HG03025 (cell line): ENCODE results near the gene RFX2.
"Not testable (repeated sequence)": the region's sequence is repeated elsewhere in the genome, so short reads cannot be mapped to it uniquely, and the experiment has no call there.

Experiments
- ATAC-seq: cut with Tn5 transposase; IDR thresholded peaks from one replicate; pipeline ENCODE4 v1.9.1; 2021; ENCODE audit warnings: mild to moderate bottlenecking, moderate library complexity; ENCODE audit not compliant: unreplicated experiment, low FRiP score

RFX2 gene

GRCh38 chr19:6020166-6020882 lies 90.0 kb downstream of the RFX2 start:
- ATAC-seq = no peak

- no peak for ATAC-seq
Measured at GRCh38 chr19:6018786-6019185, 91.5 kb downstream of the RFX2 start.

- ATAC-seq = no peak
Measured at GRCh38 chr19:6017576-6017975, 92.7 kb downstream of the RFX2 start.

- no peak for ATAC-seq
Measured at GRCh38 chr19:6015841-6016545, 94.3 kb downstream of the RFX2 start.

GRCh38 chr19:6014551-6015135 lies 95.7 kb downstream of the RFX2 start:
- ATAC-seq = no peak

- no peak for ATAC-seq
Measured at GRCh38 chr19:6012426-6013170, 97.7 kb downstream of the RFX2 start.

GRCh38 chr19:6011794-6012193 lies 98.5 kb downstream of the RFX2 start:
- no peak for ATAC-seq

- ATAC-seq = no peak
Measured at GRCh38 chr19:6011206-6011605, 99.1 kb downstream of the RFX2 start.

- ATAC-seq = no peak
Measured at GRCh38 chr19:6010107-6010506, 100.2 kb downstream of the RFX2 start.

- ATAC-seq = no peak
Measured at GRCh38 chr19:6007866-6008265, 102.4 kb downstream of the RFX2 start.

GRCh38 chr19:6006896-6007295 lies 103.4 kb downstream of the RFX2 start:
- no peak for ATAC-seq

GRCh38 chr19:6006070-6006446 lies 104.2 kb downstream of the RFX2 start:
- not testable (repeated sequence) for ATAC-seq

GRCh38 chr19:6005321-6006069 lies 104.8 kb downstream of the RFX2 start:
- no peak for ATAC-seq

- no peak for ATAC-seq
Measured at GRCh38 chr19:6003976-6004375, 106.3 kb downstream of the RFX2 start.

- ATAC-seq = no peak
Measured at GRCh38 chr19:6002591-6002990, 107.7 kb downstream of the RFX2 start.

GRCh38 chr19:6000228-6000847 lies 110.0 kb downstream of the RFX2 start:
- no peak for ATAC-seq

- no peak for ATAC-seq
Measured at GRCh38 chr19:5999693-6000092, 110.6 kb downstream of the RFX2 start.

GRCh38 chr19:5997371-5997770 lies 112.9 kb downstream of the RFX2 start:
- no peak for ATAC-seq

- ATAC-seq = no peak
Measured at GRCh38 chr19:5996623-5997320, 113.5 kb downstream of the RFX2 start.
